Pancreas (tissue), 10 donors: ENCODE measurements around the gene NPAS1. TPM values are rescaled to one million over a fixed set of nuclear protein-coding genes. Genes with fewer than 3 reads are reported as not detected.

Source experiments
- ATAC-seq, 4 donors: fragments of 200-7000 bp; cut with Tn5 transposase; one replicate each; pipeline versions ENCODE4 v1.8.0 to v1.9.1; 2020; ENCODE audit warnings: mild to moderate bottlenecking in 4 of 4, moderate library complexity in 4 of 4
- DNase-seq, 6 donors: peaks; one replicate each; pipeline ENCODE4 v3.0.0-alpha.2; 2020
- FAIRE-seq: peaks from 2 replicates; lab custom pipeline; 2012; peaks lifted over from hg19 to GRCh38; lab: Jason Lieb, UNC
- H3K27ac ChIP-seq, 4 donors: fragments of 200-600 bp; sonication (generic); 1 replicate in 3 of 4; 2 replicates in 1 of 4; pipeline versions ENCODE4 v1.5.0 to v1.8.0; 2020
- H3K27me3 ChIP-seq, 4 donors: fragments of 200-600 bp; one replicate each; pipeline ENCODE4 v1.8.0; 2021
- H3K36me3 ChIP-seq, 3 donors: fragments of 200-600 bp; sonication (generic) in 1 of 3; one replicate each; pipeline versions ENCODE4 v1.5.0 to v1.8.0; 2020 to 2021
- H3K4me1 ChIP-seq, 3 donors: fragments of 200-600 bp; one replicate each; pipeline ENCODE4 v1.8.0; 2021
- H3K4me3 ChIP-seq, 4 donors: fragments of 200-600 bp; sonication (generic) in 2 of 4; one replicate each; pipeline versions ENCODE4 v1.5.0 to v1.8.0; 2020 to 2021
- H3K9me3 ChIP-seq, 4 donors: fragments of 200-600 bp; one replicate each; pipeline ENCODE4 v1.8.0; 2021
- CTCF ChIP-seq, 4 donors: fragments of 200-600 bp; sonication (generic) in 3 of 4; IDR thresholded peaks; one replicate each; pipeline versions ENCODE4 v1.5.0 to v1.8.0; 2021; ENCODE audit warnings: antibody characterized with exemption in 4 of 4
- WGBS, 2 donors: extraction: QIAGEN DNeasy Blood & Tissue Kit; methylation state at CpG; one replicate each; pipeline ENCODE4 v1.1.7; 2013; 5-methylcytosine and 5-hydroxymethylcytosine counted together
- intact Hi-C, 3 donors: fragments of 100-400 bp; cut with DNase I; formaldehyde crosslinking; loops; one replicate each; pipeline versions ENCODE4 v1.11.1 to v1.14.2; 2022
- polyA plus RNA-seq, 2 donors: library from polyadenylated mRNA; stranded (reverse); fragments of 200-250 nt; gene quantifications; one replicate each; pipeline ENCODE4 v1.2.3, GENCODE V29; 2013
- total RNA-seq, 6 donors: library from RNA; stranded (reverse); fragmentation: NEBNext Ultra II Directional in 4 of 6; extraction: Animal tissue kit (Norgen Biotek cat#: 25700) in 4 of 6; gene quantifications; one replicate each; pipeline versions ENCODE4 v1.2.1 to v1.2.4, GENCODE V29; 2021 to 2023
- donor health status: healthy with polysubstance abuse.
- donor health status: DM: no; HTN: no; CAD: no; lungs with moderate emphysema.
- donor health status: DM: no; HTN: no; CAD: no.
- donor health status: control.
- donor health status: control.
- donor health status: Bipolar disorder and iron deficiency.
- donor health status: DM: yes; HTN: yes; CAD: no.
- donor health status: DM: no; HTN: no; CAD: no.
- donor health status: DM: no; HTN: no; CAD: no.
- donor health status: DM: yes; HTN: yes; CAD: no.

NPAS1 gene
- total and polyA plus RNA-seq, 8 donors = 0.12 to 0.49 (median 0.28) TPM

- Histone ChIP-seq H3K4me1 (peaks cover 8 to 10% (median 9%) of the 10 kb centered on the region in 3 donors), H3K27me3 (peaks cover 0 to 36% (median 6%) of the 10 kb centered on the region in 4 donors), H3K4me3 (no peak overlapping the region), H3K36me3 (no peaks in the 10 kb centered on the region), H3K9me3 (no peaks in the 10 kb centered on the region), H3K27ac (no peak overlapping the region)
- DNase-seq = no peak
- no peak for TF ChIP-seq CTCF (IDR thresholded peaks at IDR 0.05)
- no peak for FAIRE-seq
- 49 to 56% methylated on average over 5 of the region's 5 CpGs for WGBS, 2 donors
- intact Hi-C loops = no loop called here
- no peak for ATAC-seq
Measured at GRCh38 chr19:47024502-47024901, 4.9 kb downstream of the NPAS1 start.

GRCh38 chr19:47026156-47026555 lies 6.5 kb downstream of the NPAS1 start:
- no peak for TF ChIP-seq CTCF (IDR thresholded peaks at IDR 0.05)
- Histone ChIP-seq H3K9me3 (no peaks in the 10 kb centered on the region), H3K27ac (no peak overlapping the region), H3K4me1 (peaks cover 0 to 6% (median 5%) of the 10 kb centered on the region in 3 donors), H3K4me3 (no peak overlapping the region), H3K27me3 (peaks cover 0 to 31% (median 4%) of the 10 kb centered on the region in 4 donors), H3K36me3 (no peaks in the 10 kb centered on the region)
- intact Hi-C loops = no loop called here
- no peak for FAIRE-seq
- no peak for ATAC-seq
- no peak for DNase-seq
- 74 to 95% methylated on average over 2 of the region's 2 CpGs for WGBS, 2 donors

DNA sequence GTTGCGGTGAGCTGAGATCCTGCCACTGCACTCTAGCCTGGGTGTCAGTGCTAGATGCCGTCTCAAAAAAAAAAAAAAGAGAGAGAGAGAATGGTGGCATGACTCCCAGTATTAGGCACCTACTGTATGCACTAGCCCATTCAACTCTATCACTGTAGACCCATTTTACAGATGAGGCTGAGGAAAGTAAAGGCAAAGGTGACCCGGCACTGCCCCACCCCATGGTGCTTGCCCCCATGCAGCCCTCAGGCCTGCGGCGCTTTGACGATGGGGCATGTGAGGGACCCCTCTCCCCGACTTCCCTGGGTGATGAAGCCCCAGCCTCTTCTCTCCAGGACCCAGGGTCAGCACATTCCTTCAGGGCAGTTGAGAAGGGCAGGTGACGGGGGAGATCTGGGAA lies 7.3 kb downstream of the NPAS1 start:
- no peak for FAIRE-seq

GRCh38 chr19:47027586-47028088 lies 8.0 kb downstream of the NPAS1 start:
- no peak for DNase-seq
- Histone ChIP-seq H3K4me3 (no peak overlapping the region), H3K4me1 (no peaks in the 10 kb centered on the region), H3K27me3 (peaks cover 0 to 16% (median 0%) of the 10 kb centered on the region in 4 donors), H3K27ac (no peak overlapping the region), H3K36me3 (no peaks in the 10 kb centered on the region), H3K9me3 (no peaks in the 10 kb centered on the region)
- intact Hi-C loops = no loop called here
- no peak for TF ChIP-seq CTCF (IDR thresholded peaks at IDR 0.05)
- 23 to 27% methylated on average over 12 of the region's 12 CpGs for WGBS, 2 donors
- FAIRE-seq = no peak
- no peak for ATAC-seq

More for the DNA sequence above, 7.3 kb downstream of the NPAS1 start:
- H3K27ac ChIP-seq = no peak overlapping the region
- no peaks in the 10 kb centered on the region for H3K4me1 ChIP-seq
- H3K4me3 ChIP-seq = no peak overlapping the region
- WGBS, 2 donors = 79 to 89% methylated on average over 8 of the region's 8 CpGs
- no peaks in the 10 kb centered on the region for H3K9me3 ChIP-seq
- ATAC-seq = no peak
- H3K27me3 ChIP-seq = peaks cover 0 to 24% (median under 1%) of the 10 kb centered on the region in 4 donors
- TF ChIP-seq CTCF (IDR thresholded peaks at IDR 0.05) = no peak
- no peak for DNase-seq
- intact Hi-C loops = no loop called here
- H3K36me3 ChIP-seq = no peaks in the 10 kb centered on the region

- FAIRE-seq (no peak), ATAC-seq (no peak), DNase-seq (no peak)
- H3K27ac ChIP-seq = no peak overlapping the region
- intact Hi-C loops = no loop called here
- no peaks in the 10 kb centered on the region for H3K4me1 ChIP-seq
- H3K27me3 ChIP-seq = peaks cover 0 to 13% (median 0%) of the 10 kb centered on the region in 4 donors
- 11 to 21% methylated on average over 7 to 14 of the region's 14 CpGs for WGBS, 2 donors
- no peaks in the 10 kb centered on the region for H3K9me3 ChIP-seq
- no peaks in the 10 kb centered on the region for H3K36me3 ChIP-seq
- H3K4me3 ChIP-seq = no peak overlapping the region
- TF ChIP-seq CTCF (IDR thresholded peaks at IDR 0.05) = no peak
Measured at GRCh38 chr19:47028195-47028601, 8.6 kb downstream of the NPAS1 start.
